ENCODE measurements around the gene ONECUT2.
"Not testable (repeated sequence)": the region's sequence is repeated elsewhere in the genome, so short reads cannot be mapped to it uniquely, and the experiment has no call there.

The ONECUT2 gene

GRCh38 chr18:57434536-57435494, at the start of gene ONECUT2:
TSS of gene ONECUT2 (plus strand) at chr18:57435374. CDS start at chr18:57435717, 343 bp downstream.
- DNase-seq: peak; percentile 93 to 95

- no peak for DNase-seq
Observed at GRCh38 chr18:57389271-57389670, 45.9 kb upstream of the ONECUT2 start.

GRCh38 chr18:57390044-57390443, 45.1 kb upstream of the ONECUT2 start:
- no peak for DNase-seq

GRCh38 chr18:57394749-57395148, 40.4 kb upstream of the ONECUT2 start:
- not testable (repeated sequence) for DNase-seq

- not testable (repeated sequence) for DNase-seq
Observed at GRCh38 chr18:57396831-57397230, 38.3 kb upstream of the ONECUT2 start.

GRCh38 chr18:57397440-57398132, 37.6 kb upstream of the ONECUT2 start:
- DNase-seq: no peak

GRCh38 chr18:57404345-57404744, 30.8 kb upstream of the ONECUT2 start:
- DNase-seq: no peak

- no peak for DNase-seq
Observed at GRCh38 chr18:57409650-57410049, 25.5 kb upstream of the ONECUT2 start.

GRCh38 chr18:57410749-57411148, 24.4 kb upstream of the ONECUT2 start:
- no peak for DNase-seq

GRCh38 chr18:57416542-57416941, 18.6 kb upstream of the ONECUT2 start:
- DNase-seq: no peak

- no peak for DNase-seq
Observed at GRCh38 chr18:57422313-57422872, 12.8 kb upstream of the ONECUT2 start.

- no peak for DNase-seq
Observed at GRCh38 chr18:57423821-57424220, 11.4 kb upstream of the ONECUT2 start.

GRCh38 chr18:57425096-57425495, 10.1 kb upstream of the ONECUT2 start:
- DNase-seq: no peak

GRCh38 chr18:57426187-57426586, 9.0 kb upstream of the ONECUT2 start:
- no peak for DNase-seq

- no peak for DNase-seq
Observed at GRCh38 chr18:57427429-57428201, 7.6 kb upstream of the ONECUT2 start.

GRCh38 chr18:57428221-57429150, 6.7 kb upstream of the ONECUT2 start:
- DNase-seq: no peak

GRCh38 chr18:57429167-57430078, 5.8 kb upstream of the ONECUT2 start:
- no peak for DNase-seq

- DNase-seq: no peak
Observed at GRCh38 chr18:57430079-57431001, 4.8 kb upstream of the ONECUT2 start.

GRCh38 chr18:57431002-57431382, 4.2 kb upstream of the ONECUT2 start:
- DNase-seq: no peak

Measured in NCI-H1930 (cell line).